NCI-H748 (cell line): ENCODE results near the gene METAP1.
"Not testable (repeated sequence)": the region's sequence is repeated elsewhere in the genome, so short reads cannot be mapped to it uniquely, and the experiment has no call there.

Experiments
- DNase-seq: peaks from one replicate; lab custom pipeline; 2025; ENCODE audit not compliant: unreplicated experiment; lab: John Stamatoyannopoulos, UW

The METAP1 gene

DNA sequence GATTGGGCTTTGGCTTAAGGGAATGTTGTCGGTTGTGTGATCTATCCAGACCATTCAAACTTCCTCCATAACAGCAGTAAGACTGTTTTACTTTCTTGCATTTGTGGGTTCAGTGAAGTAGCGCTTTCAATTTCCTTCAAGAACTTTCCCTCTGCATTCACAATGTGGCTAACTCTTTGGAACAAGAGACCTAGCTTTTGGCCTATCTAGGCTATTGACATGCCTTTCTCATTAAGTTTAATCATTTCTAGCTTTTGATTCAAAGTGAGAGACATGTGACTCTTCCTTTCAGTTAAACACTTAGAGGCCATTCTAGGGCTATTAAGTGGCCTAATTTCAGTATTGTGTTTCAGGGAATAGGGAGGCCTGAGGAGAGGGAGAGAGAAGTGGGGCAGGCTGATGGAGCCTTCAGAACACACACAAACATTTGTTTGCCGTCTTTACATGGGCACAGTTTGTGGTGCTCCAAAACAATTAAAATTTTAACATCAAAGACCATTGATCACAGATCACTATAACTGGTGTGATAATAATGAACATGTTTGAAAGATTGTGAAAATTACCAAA, 59.0 kb downstream of the METAP1 start:
- DNase-seq: peak; percentile 14

DNA sequence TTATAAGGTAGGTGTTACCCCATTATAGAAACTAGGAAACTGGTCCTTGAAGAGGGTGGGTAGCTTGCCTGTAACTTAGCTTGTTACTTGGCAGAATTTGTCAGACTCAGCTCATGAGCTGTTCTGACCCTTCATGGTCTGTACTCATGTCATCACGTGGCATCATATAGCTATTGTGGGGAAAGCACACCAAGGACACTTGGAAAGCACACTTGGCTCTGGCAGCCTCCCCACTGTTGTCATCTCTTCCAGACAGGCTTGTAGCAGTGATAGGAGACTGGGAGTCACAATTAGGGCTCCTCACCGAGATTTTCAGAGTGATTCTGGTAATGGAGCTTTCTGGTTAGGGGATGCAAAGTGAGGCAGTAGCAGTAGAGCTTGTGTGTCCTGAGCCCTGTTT, 62.7 kb downstream of the METAP1 start:
- DNase-seq: no peak

DNA sequence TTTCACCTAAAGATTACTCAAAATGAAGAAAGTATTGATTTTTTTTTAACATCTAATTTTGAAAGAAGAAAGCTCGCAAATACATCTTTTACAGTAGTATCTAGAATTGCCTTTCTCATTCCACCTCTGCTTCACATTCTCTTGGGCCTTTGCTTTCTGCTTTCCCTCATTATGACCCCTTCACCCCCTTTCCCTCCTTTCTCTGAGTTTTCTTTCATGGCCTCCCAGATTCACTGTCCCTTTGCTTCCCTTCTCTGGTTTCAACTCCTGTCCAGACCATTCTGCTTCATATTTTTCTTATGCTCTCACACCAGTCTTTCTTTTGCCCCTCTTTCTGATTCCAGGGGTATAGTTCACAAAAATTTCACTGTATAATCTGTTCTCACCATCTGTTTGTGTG, 64.0 kb downstream of the METAP1 start:
- DNase-seq: no peak

DNA sequence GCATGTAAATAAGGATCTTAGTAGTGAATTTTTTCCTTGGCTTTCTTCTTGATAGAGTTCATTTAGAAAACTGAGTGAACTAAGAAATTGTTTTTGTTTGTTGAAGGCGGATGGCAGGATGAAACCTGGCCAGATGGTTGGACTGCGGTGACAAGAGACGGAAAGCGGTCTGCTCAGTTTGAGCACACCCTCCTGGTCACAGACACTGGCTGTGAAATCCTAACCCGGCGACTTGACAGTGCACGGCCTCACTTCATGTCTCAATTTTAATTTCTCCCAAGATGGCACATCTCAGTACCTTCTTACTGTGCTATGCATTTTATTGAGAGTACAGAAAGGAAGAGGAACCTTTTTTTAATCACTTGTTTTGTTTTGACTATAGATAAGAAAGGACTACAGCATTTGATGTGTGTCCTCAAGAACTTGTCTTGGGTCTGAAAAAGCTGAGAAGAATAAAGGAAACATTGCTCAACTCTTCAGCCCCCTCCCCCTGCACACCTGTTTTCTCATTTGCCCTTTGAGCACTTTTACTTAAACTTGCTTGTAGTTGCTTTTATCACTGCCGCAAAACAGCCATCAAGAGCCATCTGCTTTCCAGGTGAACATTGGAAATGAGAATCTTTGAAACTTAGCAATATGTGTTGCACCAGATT, 65.7 kb downstream of the METAP1 start:
- no peak for DNase-seq

DNA sequence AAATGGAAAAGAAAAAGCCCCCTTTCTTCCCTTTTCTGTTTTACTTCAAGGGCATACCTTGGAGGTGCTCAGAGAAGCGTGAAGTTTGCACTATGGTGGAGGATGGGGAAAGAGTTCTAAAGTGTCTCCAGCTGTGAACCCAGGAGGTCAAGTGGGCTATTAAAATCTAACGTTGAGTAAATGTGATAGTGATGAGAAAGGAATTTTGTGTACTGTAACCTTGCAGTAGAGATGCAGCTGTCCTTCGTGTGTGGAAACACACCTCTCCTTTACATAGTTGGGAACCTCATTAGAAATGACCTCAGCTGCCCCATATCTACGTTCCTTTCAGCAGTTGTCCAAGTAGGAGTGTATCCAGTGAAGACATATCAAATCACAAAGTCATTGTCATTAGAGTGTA, 66.6 kb downstream of the METAP1 start:
- peak; percentile 34 for DNase-seq

DNA sequence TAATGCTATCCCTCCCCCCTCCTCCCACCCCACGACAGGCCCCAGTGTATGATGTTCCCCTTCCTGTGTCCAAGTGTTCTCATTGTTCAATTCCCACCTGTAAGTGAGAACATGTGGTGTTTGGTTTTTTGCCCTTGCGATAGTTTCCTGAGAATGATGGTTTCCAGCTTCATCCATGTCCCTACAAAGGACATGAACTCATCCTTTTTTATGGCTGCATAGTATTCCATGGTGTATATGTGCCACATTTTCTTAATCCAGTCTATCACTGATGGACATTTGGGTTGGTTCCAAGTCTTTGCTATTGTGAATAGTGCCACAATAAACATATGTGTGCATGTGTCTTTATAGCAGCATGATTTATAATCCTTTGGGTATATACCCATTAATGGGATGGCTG, 70.0 kb downstream of the METAP1 start:
- not testable (repeated sequence) for DNase-seq

DNA sequence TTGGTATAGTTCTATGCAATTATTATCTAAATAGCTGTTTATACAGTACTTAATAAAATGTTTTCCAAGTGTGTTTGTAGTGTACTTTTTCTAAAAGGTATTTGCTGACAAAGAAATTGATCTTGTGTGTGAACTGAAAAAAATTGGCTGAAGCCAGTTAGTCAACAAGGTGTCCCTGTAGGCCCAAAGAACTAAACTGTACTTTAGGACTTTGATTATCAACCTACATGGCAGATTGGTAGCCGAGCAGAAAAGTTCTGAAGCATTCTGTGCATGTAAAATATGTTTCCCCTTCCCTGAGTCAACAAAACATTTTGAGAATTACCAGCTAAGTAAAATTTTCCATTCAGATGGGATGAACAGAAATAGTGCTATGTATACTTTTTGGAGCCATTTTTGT, 72.1 kb downstream of the METAP1 start:
- no peak for DNase-seq

DNA sequence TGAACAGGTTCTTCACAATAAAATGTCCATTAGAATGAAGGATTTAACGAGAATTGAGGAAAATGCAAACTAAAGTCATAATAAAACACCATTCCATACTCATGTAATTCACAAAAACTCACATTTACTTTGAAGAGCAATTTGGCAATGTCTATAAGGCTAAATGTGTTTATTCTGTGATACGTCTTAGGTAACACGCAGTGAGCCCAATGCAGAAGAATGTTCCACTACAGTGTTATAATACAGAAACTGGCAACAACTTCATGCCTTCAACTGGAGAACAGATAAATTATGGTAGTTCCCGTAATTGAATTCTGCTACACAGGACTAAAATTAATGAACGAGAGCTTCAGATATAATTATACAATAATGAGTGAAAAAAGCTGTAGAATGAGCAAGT, 75.6 kb downstream of the METAP1 start:
- no peak for DNase-seq

DNA sequence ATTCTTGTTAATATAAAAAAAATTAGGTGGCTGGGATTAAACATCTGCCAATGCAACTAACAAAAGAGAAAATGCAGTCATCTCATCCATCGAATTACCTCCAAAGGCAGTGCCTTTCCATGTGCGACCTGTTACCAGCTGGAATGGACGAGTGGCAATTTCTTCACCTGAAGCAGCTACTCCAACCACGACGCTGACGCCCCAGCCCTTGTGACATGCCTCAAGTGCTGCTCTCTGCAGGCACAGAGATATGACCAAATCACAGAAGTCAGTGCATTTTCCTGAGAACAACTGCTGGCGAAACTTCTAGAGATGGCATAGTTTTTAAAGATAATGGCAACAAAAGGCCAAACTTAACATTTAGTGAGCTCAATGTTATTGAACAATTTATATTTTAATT, 79.3 kb downstream of the METAP1 start:
- no peak for DNase-seq

DNA sequence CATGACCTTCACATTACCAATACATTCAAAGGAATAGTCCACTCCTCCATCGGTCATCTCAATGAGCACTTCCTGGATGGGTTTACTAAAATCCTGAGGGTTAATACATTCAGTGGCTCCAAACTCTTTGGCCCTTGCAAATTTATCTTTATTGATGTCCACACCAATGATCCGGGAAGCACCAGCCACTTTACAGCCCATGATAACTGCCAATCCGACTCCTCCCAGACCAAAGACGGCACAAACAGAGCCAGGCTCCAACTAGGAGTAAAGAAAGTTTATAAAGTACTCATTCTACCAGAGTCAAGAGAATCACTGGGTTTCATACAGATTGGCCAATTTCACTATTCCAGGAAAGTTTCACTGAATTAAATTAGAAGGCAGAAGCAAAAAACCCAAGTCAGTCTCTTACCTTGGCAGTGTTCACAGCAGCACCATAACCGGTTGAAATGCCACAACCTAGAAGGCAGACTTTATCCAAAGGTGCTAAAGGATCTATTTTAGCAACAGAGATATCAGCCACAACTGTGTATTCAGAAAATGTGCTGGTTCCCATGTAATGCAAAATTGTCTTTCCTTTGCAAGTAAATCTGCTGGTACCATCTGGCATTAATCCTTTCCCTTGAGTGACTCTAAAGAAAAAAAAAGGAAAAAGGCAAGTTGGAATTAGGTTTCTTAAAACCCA, 80.9 kb downstream of the METAP1 start:
- no peak for DNase-seq

DNA sequence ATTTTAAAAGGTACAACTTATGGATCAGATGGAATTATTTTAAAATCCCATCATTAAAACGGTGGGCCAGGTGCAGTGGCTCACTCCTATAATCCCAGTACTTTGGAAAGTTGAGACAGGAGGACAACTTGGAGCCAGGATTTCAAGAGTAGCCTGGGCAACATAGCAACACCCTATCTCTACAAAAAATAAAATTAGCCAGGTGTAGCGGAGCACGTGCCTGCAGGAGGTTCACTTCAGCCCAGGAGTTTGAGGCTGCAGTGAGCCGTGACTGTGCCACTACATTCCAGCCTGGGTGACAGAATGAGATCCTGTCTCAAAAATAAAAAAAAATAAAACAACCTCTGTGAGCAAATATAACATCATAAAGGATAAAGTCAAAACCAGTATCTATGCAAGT, 81.7 kb downstream of the METAP1 start:
- DNase-seq: no peak

DNA sequence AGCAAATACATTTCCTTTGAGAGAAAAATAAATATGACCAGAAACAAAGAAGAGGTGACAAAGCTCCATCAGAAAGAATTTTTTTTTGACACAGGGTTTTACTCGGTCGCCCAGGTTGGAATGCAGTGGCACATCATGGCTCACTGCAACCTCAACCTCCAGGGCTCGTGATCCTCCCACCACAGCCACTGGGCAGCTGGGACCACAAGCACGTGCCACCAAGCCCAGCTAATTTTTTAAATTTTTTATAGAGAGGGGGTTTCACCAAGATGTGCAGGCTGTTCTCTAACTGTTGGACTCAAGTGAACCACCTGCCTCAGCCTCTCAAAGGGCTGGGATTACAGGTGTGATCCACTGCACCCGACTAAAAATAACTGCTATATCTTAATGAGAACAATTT, 82.8 kb downstream of the METAP1 start:
- no peak for DNase-seq

DNA sequence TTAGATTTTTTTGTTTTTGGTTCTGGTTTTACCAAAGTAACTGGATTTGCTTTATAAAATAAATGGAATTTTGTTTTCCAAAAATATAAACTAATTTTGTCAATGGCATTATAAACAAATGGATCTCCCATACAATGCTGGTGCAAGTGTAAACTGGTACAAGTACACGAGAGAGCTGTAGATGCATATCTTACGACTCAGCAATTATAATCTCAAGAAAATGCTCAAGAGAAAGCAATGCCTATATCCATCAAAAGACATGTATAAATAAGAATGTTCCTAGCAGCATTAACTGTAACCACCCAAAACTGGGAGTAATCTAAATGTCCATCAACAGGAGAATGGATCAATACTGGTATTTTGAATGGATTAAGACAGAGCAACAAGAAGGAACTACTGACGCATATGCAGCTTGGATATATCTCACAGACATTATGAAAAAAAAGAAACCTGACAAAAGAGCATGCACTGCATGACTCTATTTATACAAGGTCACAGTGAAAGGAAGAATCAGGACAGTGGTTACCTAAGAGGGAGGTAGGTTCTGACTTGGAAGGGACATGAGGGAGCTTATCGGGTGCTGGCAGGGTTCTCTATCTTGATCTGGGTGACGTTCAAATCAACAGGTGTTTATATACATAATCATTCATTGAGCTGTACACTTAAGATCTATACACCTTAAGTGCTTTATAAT, 83.6 kb downstream of the METAP1 start:
- DNase-seq: no peak

DNA sequence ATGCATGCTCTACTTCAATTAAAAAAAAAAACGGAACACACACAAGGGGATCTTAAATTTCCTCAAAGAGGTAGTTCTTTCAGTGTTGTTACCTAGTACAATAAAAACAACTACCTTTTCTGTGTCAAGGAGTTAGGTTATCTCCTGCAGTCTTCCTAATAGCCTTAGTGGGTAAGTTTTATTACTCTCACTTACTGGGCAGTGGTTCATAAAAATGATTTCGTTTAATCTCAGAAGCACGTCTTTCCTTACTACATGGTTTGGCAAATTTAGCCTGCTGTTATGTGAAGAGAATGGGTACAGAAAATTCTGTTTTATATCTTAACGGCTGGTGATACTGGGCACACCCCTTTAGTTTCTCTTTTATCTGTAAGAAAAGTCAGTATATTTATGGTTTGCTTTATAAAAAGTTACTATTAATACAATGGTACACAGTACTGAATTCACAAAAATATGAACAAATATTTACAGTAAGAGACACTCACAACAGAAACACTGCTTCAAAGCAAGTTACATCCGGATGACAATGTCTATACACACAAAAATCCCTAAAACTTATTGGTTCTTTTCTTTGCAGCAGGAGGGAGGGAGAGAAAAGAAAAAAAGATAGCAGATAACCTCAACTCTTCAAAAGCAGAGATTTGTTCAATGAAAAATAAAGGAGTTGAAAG, 84.2 kb downstream of the METAP1 start:
- DNase-seq: no peak

DNA sequence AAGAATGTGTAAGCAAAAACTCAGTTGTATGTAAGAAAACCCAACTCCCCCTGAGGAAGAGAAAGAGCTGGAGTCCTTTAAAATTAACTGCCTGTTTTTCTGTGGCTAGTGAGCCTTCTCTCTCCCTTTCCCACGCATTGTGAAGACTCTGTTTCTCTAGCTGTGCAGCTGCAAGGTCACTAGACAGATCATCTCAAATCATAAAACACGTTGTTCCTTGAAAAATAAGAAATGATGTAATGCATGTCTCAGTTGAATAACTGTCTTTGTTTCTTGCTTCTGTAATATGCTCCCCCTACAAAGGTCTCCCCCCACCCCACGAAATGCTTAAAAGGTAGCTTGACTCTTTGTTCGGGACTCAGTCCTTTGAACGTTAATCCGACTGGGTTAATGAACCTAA, 85.3 kb downstream of the METAP1 start:
- not testable (repeated sequence) for DNase-seq

DNA sequence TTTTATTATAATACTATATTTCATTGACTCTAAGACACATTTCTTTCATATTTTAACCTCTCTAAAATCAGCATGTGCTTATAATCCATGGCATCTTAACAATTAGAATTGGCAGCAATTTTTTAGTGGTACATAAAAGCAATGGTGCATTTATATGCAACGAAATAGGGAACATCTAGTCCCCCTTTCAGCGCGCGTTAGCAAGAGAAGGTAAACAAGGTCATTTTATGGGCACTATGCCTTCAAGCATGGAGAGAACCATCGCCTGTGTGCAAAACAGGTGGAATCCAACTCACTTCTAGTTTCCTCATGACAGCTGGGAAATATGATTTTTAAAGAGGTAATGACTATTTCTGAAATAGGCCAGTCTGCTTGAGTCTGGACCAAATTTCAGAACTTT, 86.7 kb downstream of the METAP1 start:
- no peak for DNase-seq

DNA sequence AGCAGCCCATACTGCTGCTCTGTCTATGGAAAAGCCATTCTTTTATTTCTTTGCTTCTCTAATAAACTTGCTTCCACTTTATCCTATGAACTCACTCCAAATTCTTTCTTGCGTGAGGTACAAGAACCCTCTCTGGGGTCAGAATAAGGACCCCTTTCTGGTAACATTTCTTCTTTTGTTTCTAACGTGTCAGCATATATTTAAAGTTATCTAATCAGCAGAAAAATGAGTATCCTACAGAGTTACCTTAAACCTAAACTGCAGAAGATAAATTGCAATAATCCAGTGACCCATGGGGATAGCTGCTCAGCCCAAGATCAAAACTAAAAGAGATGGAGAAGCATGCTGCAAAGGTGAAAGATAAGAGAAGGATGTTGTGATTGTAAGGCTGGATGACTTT, 89.1 kb downstream of the METAP1 start:
- DNase-seq: no peak

DNA sequence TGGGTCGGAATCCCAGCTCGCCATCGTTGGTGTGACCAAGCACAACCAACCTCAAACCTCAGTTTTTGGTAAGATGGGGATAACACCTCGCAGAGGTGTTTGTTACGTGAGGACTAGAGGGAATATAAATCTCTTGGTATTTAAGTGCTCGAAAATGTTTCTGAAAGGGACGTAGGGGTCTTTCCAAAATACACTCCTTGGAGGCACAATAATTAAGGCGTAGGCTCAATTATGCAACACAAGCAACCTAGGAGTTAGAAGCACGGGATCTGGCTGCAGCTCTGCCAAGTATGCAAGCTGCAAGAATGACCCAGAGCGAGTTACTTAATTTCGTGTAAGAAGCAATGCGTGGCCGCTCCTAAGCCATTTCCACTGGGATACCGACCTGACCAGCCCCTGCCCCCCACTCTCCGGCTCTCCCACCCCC, 92.5 kb downstream of the METAP1 start:
- peak; percentile 50 for DNase-seq

DNA sequence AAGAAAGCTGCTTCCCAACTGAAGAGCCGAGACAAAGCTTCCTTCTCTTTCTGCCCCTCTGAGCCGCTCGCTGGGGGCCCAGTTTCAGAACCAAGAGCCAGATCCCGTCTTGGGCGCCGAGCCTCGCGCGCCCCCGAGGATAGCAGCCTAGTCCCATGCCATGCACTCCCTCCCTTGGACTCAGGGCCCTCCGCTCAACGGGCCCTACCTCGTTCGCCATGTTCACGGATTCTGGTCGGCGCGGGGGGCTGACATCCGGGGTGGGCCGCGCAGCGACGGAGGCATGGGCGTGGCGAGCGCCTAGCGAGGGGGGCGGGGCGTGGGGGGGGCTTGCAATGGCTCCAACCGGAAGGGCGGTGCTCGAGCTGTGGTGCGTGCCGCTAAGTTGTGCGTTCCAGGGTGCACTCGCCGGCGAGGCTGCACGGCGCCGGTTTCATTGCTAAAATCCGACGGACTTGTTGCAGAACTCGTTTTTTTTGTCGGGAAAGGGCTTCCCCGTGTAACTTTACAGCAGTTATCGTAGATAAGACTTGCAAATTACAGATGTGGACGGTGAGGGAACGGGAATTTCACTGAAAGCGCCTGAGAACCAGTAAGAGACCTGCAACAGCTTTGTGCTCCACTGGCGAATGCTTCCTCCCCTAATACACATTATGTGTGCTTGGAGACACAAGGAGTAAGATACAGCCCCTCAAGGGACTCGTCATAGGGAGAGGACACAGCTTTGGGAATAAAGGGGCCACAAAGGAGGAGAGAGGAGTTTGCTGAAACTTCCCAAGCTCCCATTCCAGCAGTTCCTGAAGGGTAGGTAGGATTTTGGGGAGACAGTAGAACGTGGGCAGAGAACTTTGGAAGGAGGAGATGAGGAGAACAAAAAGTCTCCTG, 93.2 kb downstream of the METAP1 start, which contains the start of gene ADH5:
Gene ADH5 (minus strand): TSS at position 308 of the 885 bp plus-strand sequence. CDS start 88 bp downstream, at position 220.
- peak; percentile 84 for DNase-seq

DNA sequence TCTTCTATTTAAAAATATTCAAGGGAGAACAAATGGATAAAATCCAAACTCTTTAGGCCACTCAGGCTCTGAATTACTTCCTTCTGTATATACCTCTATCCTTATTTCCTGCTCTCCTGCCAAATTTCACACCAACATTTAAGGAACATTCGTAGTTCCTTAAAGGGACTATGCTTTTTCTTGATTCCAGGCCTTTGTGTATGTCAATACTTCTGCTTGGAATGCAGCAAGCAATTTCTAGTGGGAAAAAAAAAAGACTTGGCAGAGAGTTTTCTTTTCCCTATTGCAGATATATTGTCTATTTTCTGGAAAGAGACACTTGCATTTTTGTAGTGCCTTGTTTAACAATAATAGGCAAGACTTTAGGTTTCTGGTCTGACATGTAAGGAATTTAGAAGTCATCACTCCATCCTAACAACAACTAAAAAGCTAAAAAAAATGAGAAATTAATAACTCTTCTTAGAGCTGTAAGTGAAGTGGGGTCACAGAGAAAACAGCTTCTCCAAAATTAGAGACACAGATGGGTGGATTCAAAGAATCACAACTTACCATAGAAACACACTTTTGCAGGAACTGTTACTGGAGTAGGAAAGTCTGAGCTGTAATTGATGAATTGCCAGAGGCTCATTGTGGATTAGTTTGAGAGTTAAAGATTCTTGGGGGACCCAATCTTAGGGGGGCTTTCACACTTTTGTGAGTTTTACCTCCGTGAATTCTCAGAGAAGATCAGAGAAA, 95.1 kb downstream of the METAP1 start:
- DNase-seq: no peak
